Fibroblast of villous mesenchyme (primary cell): Measurements from ENCODE around the gene UGT1A3. TPM values are rescaled to one million over a fixed set of nuclear protein-coding genes. Genes with fewer than 3 reads are reported as not detected.

ENCODE experiments used
- DNase-seq: peaks from one replicate; pipeline ENCODE4 v3.0.0-alpha.2; 2010; ENCODE audit warnings: low read depth
- H3K4me3 ChIP-seq: 2 replicates; pipeline ENCODE4 v1.5.1; 2011; ENCODE audit warnings: low read depth, mild to moderate bottlenecking, low read length
- CTCF ChIP-seq: IDR thresholded peaks from 2 replicates; pipeline ENCODE4 v1.5.1; 2012; ENCODE audit warnings: low read depth, mild to moderate bottlenecking, low read length; ENCODE audit not compliant: insufficient read depth
- total RNA-seq: library from RNA; depleted of rRNA; stranded (reverse); fragments of >200 nt; gene quantifications from 2 replicates; pipeline ENCODE4 v1.2.3, GENCODE V29; 2012

UGT1A3 gene
- total RNA-seq, 1 donor = not detected

GRCh38 chr2:233758849-233759248 is 30.0 kb downstream of the UGT1A3 start:
- no peak for TF ChIP-seq CTCF
- no peak overlapping the region for H3K4me3 ChIP-seq
- DNase-seq = no peak

- H3K4me3 ChIP-seq = no peak within 1 kb of the TSS
- DNase-seq = no peak
- no peak for TF ChIP-seq CTCF
Observed at GRCh38 chr2:233760043-233760442, 31.2 kb downstream of the UGT1A3 start, which contains the start of gene UGT1A1. Gene UGT1A1, plus strand, starts transcription at chr2:233760270. Its CDS starts 18 bp downstream, at chr2:233760288.

GRCh38 chr2:233761040-233761769 is 32.4 kb downstream of the UGT1A3 start:
- peak; percentile 58 for DNase-seq
- H3K4me3 ChIP-seq = no peak overlapping the region
- no peak for TF ChIP-seq CTCF

- TF ChIP-seq CTCF = no peak
- DNase-seq = peak; percentile 66
Observed at GRCh38 chr2:233764264-233764663, 35.4 kb downstream of the UGT1A3 start.

GRCh38 chr2:233764761-233765160 is 35.9 kb downstream of the UGT1A3 start:
- TF ChIP-seq CTCF = no peak
- DNase-seq = no peak
- H3K4me3 ChIP-seq = no peak overlapping the region

More at GRCh38 chr2:233764264-233764663, 35.4 kb downstream of the UGT1A3 start:
- no peak overlapping the region for H3K4me3 ChIP-seq

- TF ChIP-seq CTCF = no peak
- no peak for DNase-seq
- no peak overlapping the region for H3K4me3 ChIP-seq
Observed at GRCh38 chr2:233766416-233766815, 37.6 kb downstream of the UGT1A3 start.

- no peak overlapping the region for H3K4me3 ChIP-seq
- DNase-seq = no peak
- TF ChIP-seq CTCF = no peak
Observed at GRCh38 chr2:233768076-233768475, 39.2 kb downstream of the UGT1A3 start.
